Measurements from ENCODE around the gene FUCA2. TPM values are rescaled to one million over a fixed set of nuclear protein-coding genes. Genes with fewer than 3 reads are reported as not detected.

The FUCA2 gene
- total RNA-seq, 1 experiment from 2014 or later: 72.1 TPM

Other genes starting within 250 kb of the FUCA2 start
- gene ADAT2, start 61.0 kb downstream of the FUCA2 start, total RNA-seq (2021): 11.3 and 13.1 TPM in 2 replicates
- 15.4 and 17.9 TPM in 2 replicates for gene PEX3, start 60.9 kb downstream of the FUCA2 start, total RNA-seq (2021)
- 128 and 131 TPM in 2 replicates for gene PHACTR2, start 166.2 kb upstream of the FUCA2 start, total RNA-seq (2021)